Measurements from ENCODE around the gene ITGB3.
"Not testable (repeated sequence)": the region's sequence is repeated elsewhere in the genome, so short reads cannot be mapped to it uniquely, and the experiment has no call there.

Gene ITGB3

GRCh38 chr17:47208744-47209488, 44.7 kb upstream of the ITGB3 start, which contains the start of gene MYL4:
Gene MYL4 (plus strand): TSS chr17:47209348. CDS start chr17:47209423, 75 bp downstream.
- no peak for TF ChIP-seq CTCF (IDR thresholded peaks at IDR 0.05; ENCODE audit: low read depth, low read length, missing control alignments)
- DNase-seq (ENCODE audit: low read depth): no peak
- no peak within 1 kb of the TSS for H3K4me3 ChIP-seq (ENCODE audit: low read depth, low read length)

- TF ChIP-seq CTCF (IDR thresholded peaks at IDR 0.05; ENCODE audit: low read depth, low read length, missing control alignments): no peak
- DNase-seq (ENCODE audit: low read depth): no peak
- no peak overlapping the region for H3K4me3 ChIP-seq (ENCODE audit: low read depth, low read length)
These were observed 44.1 kb upstream of the ITGB3 start for GRCh38 chr17:47209499-47209898.

- no peak overlapping the region for H3K4me3 ChIP-seq (ENCODE audit: low read depth, low read length)
- TF ChIP-seq CTCF (IDR thresholded peaks at IDR 0.05; ENCODE audit: low read depth, low read length, missing control alignments): no peak
- no peak for DNase-seq (ENCODE audit: low read depth)
These were observed 43.5 kb upstream of the ITGB3 start for GRCh38 chr17:47210105-47210504.

- no peak for DNase-seq (ENCODE audit: low read depth)
- no peak for TF ChIP-seq CTCF (IDR thresholded peaks at IDR 0.05; ENCODE audit: low read depth, low read length, missing control alignments)
- no peak overlapping the region for H3K4me3 ChIP-seq (ENCODE audit: low read depth, low read length)
These were observed 42.8 kb upstream of the ITGB3 start for GRCh38 chr17:47210779-47211178.

GRCh38 chr17:47212458-47212857, 41.2 kb upstream of the ITGB3 start:
- no peak for TF ChIP-seq CTCF (IDR thresholded peaks at IDR 0.05; ENCODE audit: low read depth, low read length, missing control alignments)
- DNase-seq (ENCODE audit: low read depth): no peak
- no peak overlapping the region for H3K4me3 ChIP-seq (ENCODE audit: low read depth, low read length)

GRCh38 chr17:47213540-47213939, 40.1 kb upstream of the ITGB3 start:
- H3K4me3 ChIP-seq (ENCODE audit: low read depth, low read length): no peak overlapping the region
- no peak for TF ChIP-seq CTCF (IDR thresholded peaks at IDR 0.05; ENCODE audit: low read depth, low read length, missing control alignments)
- no peak for DNase-seq (ENCODE audit: low read depth)

GRCh38 chr17:47214931-47215330, 38.7 kb upstream of the ITGB3 start:
- no peak for TF ChIP-seq CTCF (IDR thresholded peaks at IDR 0.05; ENCODE audit: low read depth, low read length, missing control alignments)
- no peak overlapping the region for H3K4me3 ChIP-seq (ENCODE audit: low read depth, low read length)
- no peak for DNase-seq (ENCODE audit: low read depth)

- not testable (repeated sequence) for DNase-seq (ENCODE audit: low read depth); H3K4me3 ChIP-seq (ENCODE audit: low read depth, low read length)
These were observed 36.8 kb upstream of the ITGB3 start for GRCh38 chr17:47216821-47217220.

GRCh38 chr17:47217279-47217678, 36.3 kb upstream of the ITGB3 start:
- H3K4me3 ChIP-seq (ENCODE audit: low read depth, low read length); DNase-seq (ENCODE audit: low read depth): not testable (repeated sequence)

Data from GM12864 (cell line).